ENCODE results near the gene ATP6V0B. TPM values are rescaled to one million over a fixed set of nuclear protein-coding genes. Genes with fewer than 3 reads are reported as not detected.

Gene ATP6V0B
- total and polyA plus RNA-seq, 11 donors, result 71.4 to 235 (median 93.2) TPM

GRCh38 chr1:44020464-44020863, 45.7 kb downstream of the ATP6V0B start:
- ATAC-seq (no peak), DNase-seq (peak in 1 of 5 donors; percentile 9)
- Histone ChIP-seq H3K27ac (no peak overlapping the region), H3K27me3 (no peaks in the 10 kb centered on the region), H3K4me3 (no peak overlapping the region), H3K9me3 (no peaks in the 10 kb centered on the region), H3K4me1 (peaks cover 0 to 11% (median 0%) of the 10 kb centered on the region in 12 donors), H3K36me3 (no peaks in the 10 kb centered on the region)
- intact Hi-C loops (cut with DNase I), result no loop called here
- TF ChIP-seq CTCF (IDR thresholded peaks at IDR 0.05) (no peak), POLR2A (IDR thresholded peaks at IDR 0.05) (no peak)
- 78 to 85% (median 81%) methylated on average over 6 of the region's 6 CpGs for WGBS, 4 donors

GRCh38 chr1:44021156-44021555, 46.4 kb downstream of the ATP6V0B start:
- 62 to 91% (median 86%) methylated on average over 2 to 8 of the region's 8 CpGs for WGBS, 4 donors
- H3K4me3 ChIP-seq, result no peak overlapping the region
- TF ChIP-seq CTCF (IDR thresholded peaks at IDR 0.05) (no peak), POLR2A (IDR thresholded peaks at IDR 0.05) (no peak)
- no peak overlapping the region for H3K27ac ChIP-seq
- no peak for ATAC-seq
- H3K9me3 ChIP-seq, result no peaks in the 10 kb centered on the region
- no peaks in the 10 kb centered on the region for H3K27me3 ChIP-seq
- no peaks in the 10 kb centered on the region for H3K36me3 ChIP-seq
- peak in 1 of 5 donors; percentile 18 for DNase-seq
- intact Hi-C loops (cut with DNase I), result no loop called here
- peaks cover 0 to 8% (median 0%) of the 10 kb centered on the region in 12 donors for H3K4me1 ChIP-seq

- peak; percentile 57 to 65 (median 62) for ATAC-seq
- H3K27ac ChIP-seq, result peak overlapping the region in 5 of 12 donors; percentile 17 to 54 (median 38)
- peak in 4 of 5 donors; percentile 36 to 50 (median 39) for DNase-seq
- no peaks in the 10 kb centered on the region for H3K27me3 ChIP-seq
- intact Hi-C loops (cut with DNase I), result no loop called here
- peaks cover 0 to 8% (median 0%) of the 10 kb centered on the region in 12 donors for H3K4me1 ChIP-seq
- H3K9me3 ChIP-seq, result no peaks in the 10 kb centered on the region
- WGBS, 4 donors, result 62 to 81% (median 68%) methylated on average over 6 to 10 of the region's 10 CpGs
- no peak overlapping the region for H3K4me3 ChIP-seq
- TF ChIP-seq CTCF (IDR thresholded peaks at IDR 0.05) (peak in 3 of 12 donors; percentile 27 to 32 (median 31)), POLR2A (IDR thresholded peaks at IDR 0.05) (no peak)
- H3K36me3 ChIP-seq, result no peaks in the 10 kb centered on the region
Measured at GRCh38 chr1:44021581-44022321, 47.0 kb downstream of the ATP6V0B start.

GRCh38 chr1:44024031-44024902, 49.5 kb downstream of the ATP6V0B start:
- peak in 1 of 5 donors; percentile 16 for DNase-seq
- no peak overlapping the region for H3K27ac ChIP-seq
- no peak for ATAC-seq
- intact Hi-C loops (cut with DNase I), result no loop called here
- TF ChIP-seq CTCF (IDR thresholded peaks at IDR 0.05) (no peak), POLR2A (IDR thresholded peaks at IDR 0.05) (no peak)
- H3K9me3 ChIP-seq, result no peaks in the 10 kb centered on the region
- no peaks in the 10 kb centered on the region for H3K36me3 ChIP-seq
- no peak overlapping the region for H3K4me3 ChIP-seq
- peaks cover 0 to 12% (median 3%) of the 10 kb centered on the region in 12 donors for H3K4me1 ChIP-seq
- WGBS, 4 donors, result 85 to 91% (median 86%) methylated on average over 9 to 14 of the region's 14 CpGs
- no peaks in the 10 kb centered on the region for H3K27me3 ChIP-seq

All from heart left ventricle (tissue), 16 donors.